Muscle of back (tissue), 11 donors: Measurements from ENCODE around the gene DNAH2. TPM values are rescaled to one million over a fixed set of nuclear protein-coding genes. Genes with fewer than 3 reads are reported as not detected.

Experiments
- DNase-seq, 3 donors: peaks; one replicate each; pipeline versions ENCODE4 v3.0.0 to v3.0.0-alpha.2; 2013
- polyA plus RNA-seq, 10 donors: library from polyadenylated mRNA; unstranded; fragments of 120-200 nt; gene quantifications; one replicate each; pipeline ENCODE4 v1.2.1, GENCODE V29; 2013; ENCODE audit not compliant: insufficient read length in 10 of 10

DNAH2 gene
- polyA plus RNA-seq, 10 donors: 2.1 to 7.3 (median 4.6) TPM

GRCh38 chr17:7864995-7865650 is 147.6 kb downstream of the DNAH2 start:
- no peak for DNase-seq

GRCh38 chr17:7867881-7868329 is 150.4 kb downstream of the DNAH2 start:
- DNase-seq: no peak

GRCh38 chr17:7873051-7873450 is 155.5 kb downstream of the DNAH2 start:
- DNase-seq: no peak

GRCh38 chr17:7875804-7876370 is 158.3 kb downstream of the DNAH2 start:
- DNase-seq: no peak

- no peak for DNase-seq
These were observed 160.7 kb downstream of the DNAH2 start for GRCh38 chr17:7878234-7878633.

- DNase-seq: no peak
These were observed 162.7 kb downstream of the DNAH2 start for GRCh38 chr17:7880076-7880868.

GRCh38 chr17:7881276-7882054 is 163.9 kb downstream of the DNAH2 start:
- peak in 1 of 3 donors; percentile 40 for DNase-seq

GRCh38 chr17:7882068-7882467 is 164.5 kb downstream of the DNAH2 start:
- no peak for DNase-seq

GRCh38 chr17:7882629-7883028 is 165.1 kb downstream of the DNAH2 start:
- no peak for DNase-seq

Other genes starting within 250 kb of the DNAH2 start
- 10 to 100 TPM; 22.1 to 27.1 (median 24.9) TPM for gene ZBTB4, start 238.1 kb upstream of the DNAH2 start, polyA plus RNA-seq
- gene SLC35G6, start 236.3 kb upstream of the DNAH2 start, polyA plus RNA-seq: under 1 TPM in 8 of 10 donors, not detected in 2; 0.16 to 0.59 (median 0.20) TPM
- 10 to 100 TPM; 50.2 to 72.7 (median 58.4) TPM for gene POLR2A, start 233.4 kb upstream of the DNAH2 start, polyA plus RNA-seq
- gene TNFSF12, start 168.7 kb upstream of the DNAH2 start, polyA plus RNA-seq: 10 to 100 TPM; 22.2 to 38.2 (median 29.8) TPM
- gene TNFSF13, start 159.0 kb upstream of the DNAH2 start, polyA plus RNA-seq: 1 to 10 TPM; 2.4 to 6.3 (median 4.0) TPM
- 10 to 100 TPM; 34.8 to 44.0 (median 39.9) TPM for gene SENP3, start 155.8 kb upstream of the DNAH2 start, polyA plus RNA-seq
- 10 to 100 TPM; 23.6 to 41.0 (median 27.5) TPM for gene CD68, start 138.1 kb upstream of the DNAH2 start, polyA plus RNA-seq
- 10 to 100 TPM; 41.0 to 62.0 (median 48.0) TPM for gene MPDU1, start 133.9 kb upstream of the DNAH2 start, polyA plus RNA-seq
- 1 to 10 TPM; 1.1 to 4.3 (median 2.0) TPM for gene SOX15, start 127.7 kb upstream of the DNAH2 start, polyA plus RNA-seq
- 10 to 100 TPM; 32.0 to 41.2 (median 39.2) TPM for gene FXR2, start 102.8 kb upstream of the DNAH2 start, polyA plus RNA-seq
- 10 to 100 TPM; 62.1 to 80.1 (median 77.9) TPM for gene SAT2, start 89.9 kb upstream of the DNAH2 start, polyA plus RNA-seq
- 1 to 10 TPM in 4 of 10 donors, under 1 TPM in 6; 0.21 to 1.5 (median 0.91) TPM for gene SHBG, start 87.6 kb upstream of the DNAH2 start, polyA plus RNA-seq
- gene ATP1B2, start 66.8 kb upstream of the DNAH2 start, polyA plus RNA-seq: 10 to 100 TPM; 12.9 to 38.1 (median 27.0) TPM
- 10 to 100 TPM; 32.7 to 50.7 (median 37.4) TPM for gene TP53, start 30.3 kb upstream of the DNAH2 start, polyA plus RNA-seq
- gene WRAP53, start 29.3 kb upstream of the DNAH2 start, polyA plus RNA-seq: 1 to 10 TPM; 6.2 to 9.5 (median 7.6) TPM
- gene EFNB3, start 12.5 kb upstream of the DNAH2 start, polyA plus RNA-seq: 10 to 100 TPM in 1 of 10 donors, 1 to 10 TPM in 9; 3.9 to 10.8 (median 5.1) TPM
- 10 to 100 TPM; 11.6 to 15.5 (median 13.4) TPM for gene KDM6B, start 116.5 kb downstream of the DNAH2 start, polyA plus RNA-seq
- 10 to 100 TPM; 17.2 to 28.8 (median 20.3) TPM for gene TMEM88, start 137.3 kb downstream of the DNAH2 start, polyA plus RNA-seq
- 10 to 100 TPM; 33.1 to 64.6 (median 47.3) TPM for gene NAA38, start 139.8 kb downstream of the DNAH2 start, polyA plus RNA-seq
- gene CYB5D1, start 140.3 kb downstream of the DNAH2 start, polyA plus RNA-seq: 1 to 10 TPM; 5.4 to 9.5 (median 8.3) TPM
- gene CHD3, start 171.0 kb downstream of the DNAH2 start, polyA plus RNA-seq: 100 to 1,000 TPM in 1 of 10 donors, 10 to 100 TPM in 9; 57.4 to 113 (median 80.2) TPM
- gene RNF227, start 198.5 kb downstream of the DNAH2 start, polyA plus RNA-seq: 1 to 10 TPM; 2.0 to 5.5 (median 3.3) TPM
- 1 to 10 TPM; 3.8 to 7.4 (median 4.9) TPM for gene KCNAB3, start 212.1 kb downstream of the DNAH2 start, polyA plus RNA-seq
- gene TRAPPC1, start 214.2 kb downstream of the DNAH2 start, polyA plus RNA-seq: 100 to 1,000 TPM in 1 of 10 donors, 10 to 100 TPM in 9; 71.2 to 102 (median 82.0) TPM
- 10 to 100 TPM; 22.9 to 53.1 (median 31.4) TPM for gene CNTROB, start 214.5 kb downstream of the DNAH2 start, polyA plus RNA-seq